Measurements from ENCODE around the gene TNFRSF9.

Gene TNFRSF9

DNA sequence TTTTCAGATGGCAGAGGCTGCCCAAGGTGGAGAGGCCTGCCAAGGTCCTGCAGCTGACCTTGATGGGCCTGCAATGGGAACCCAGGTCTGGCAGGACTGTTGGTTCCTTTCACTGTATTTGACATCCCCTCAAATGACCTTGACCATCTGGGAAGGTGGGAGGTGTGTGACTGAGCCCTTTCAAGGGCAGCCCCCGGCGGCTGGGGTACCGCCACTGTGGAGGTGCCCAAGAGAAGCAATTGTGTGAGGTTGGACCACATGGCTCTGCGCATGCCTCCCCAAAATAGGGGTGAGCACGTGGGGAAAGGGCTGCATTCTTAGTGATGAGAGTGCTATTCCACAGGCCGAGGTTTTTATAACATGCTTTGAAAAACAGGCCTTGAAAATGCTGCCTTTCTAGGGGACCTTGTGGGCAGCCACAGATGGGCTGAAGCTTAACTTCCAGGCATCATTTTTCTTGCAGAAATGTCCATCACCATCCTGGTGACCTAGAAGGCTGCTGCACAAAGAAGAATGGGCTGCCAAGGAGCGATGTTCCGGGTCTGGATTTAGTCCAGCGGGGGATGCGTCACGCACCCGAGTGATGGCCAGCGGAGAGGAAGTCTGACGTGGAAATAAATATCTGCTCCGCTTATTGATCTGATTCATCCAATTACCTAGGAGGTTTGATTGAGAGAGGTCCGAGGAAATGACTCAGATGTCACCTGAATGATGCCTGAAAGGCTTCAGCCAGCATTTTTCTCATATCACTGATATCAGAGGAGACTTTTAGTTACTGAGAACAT is 71.3 kb downstream of the TNFRSF9 start:
- DNase-seq: no peak

DNA sequence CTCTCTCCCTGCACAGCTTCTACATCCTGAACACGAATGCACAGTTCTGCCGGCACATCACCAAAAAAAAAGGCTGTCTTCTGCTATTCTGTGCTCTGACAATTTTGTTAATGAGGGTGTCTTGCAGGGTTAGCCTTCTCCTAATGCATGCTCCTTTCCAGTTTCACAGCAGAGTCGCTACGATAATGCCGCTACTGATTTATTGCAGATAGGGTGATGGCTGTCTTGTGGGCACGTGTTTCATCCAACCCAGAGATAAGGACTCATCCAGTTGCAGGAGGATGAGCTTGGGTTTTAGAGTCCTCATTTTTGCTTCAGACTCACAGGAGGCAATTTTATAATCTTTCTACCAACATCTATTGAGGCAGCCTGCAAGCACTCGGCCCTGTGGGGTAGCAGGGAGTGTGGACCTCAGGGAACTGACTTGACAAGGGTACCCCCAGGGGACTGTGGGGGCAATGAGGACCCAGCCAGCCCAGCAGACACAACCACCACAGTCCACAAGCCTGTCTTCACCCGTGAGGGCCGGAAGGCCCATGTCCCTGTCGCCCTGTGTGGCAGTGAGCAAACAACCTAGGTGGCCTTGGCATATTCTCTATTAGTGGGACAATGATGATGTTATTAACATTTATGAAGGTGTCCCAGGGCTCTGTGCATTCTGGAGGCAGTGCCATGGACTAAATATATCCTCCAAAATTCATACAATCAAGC is 72.4 kb downstream of the TNFRSF9 start:
- DNase-seq: no peak

- DNase-seq: no peak
These were observed 74.7 kb downstream of the TNFRSF9 start for GRCh38 chr1:7865978-7866377.

Measured in activated effector memory CD4-positive, alpha-beta T cell treated with Interleukin-2 at 50 U/mL for 16 hours (primary cell).